VCaP (cell line): ENCODE data around the gene NOP53.
"Not testable (repeated sequence)": the region's sequence is repeated elsewhere in the genome, so short reads cannot be mapped to it uniquely, and the experiment has no call there.

Experiments used
- H3K27ac ChIP-seq: fragments of 450-650 bp; 2 replicates; pipeline ENCODE4 v1.5.1; 2017
- TF ChIP-seq, protein P1 (sequence below): fragments of 450-650 bp; conservative IDR thresholded peaks from 2 replicates; pipeline ENCODE4 v1.5.1; 2017; ENCODE audit warnings: mild to moderate bottlenecking, moderate library complexity

Gene NOP53

GRCh38 chr19:47778954-47779351, 33.6 kb downstream of the NOP53 start:
- peak overlapping the region; percentile 99 for H3K27ac ChIP-seq

GRCh38 chr19:47779524-47780214, 34.3 kb downstream of the NOP53 start:
- TF ChIP-seq, protein P1, sequence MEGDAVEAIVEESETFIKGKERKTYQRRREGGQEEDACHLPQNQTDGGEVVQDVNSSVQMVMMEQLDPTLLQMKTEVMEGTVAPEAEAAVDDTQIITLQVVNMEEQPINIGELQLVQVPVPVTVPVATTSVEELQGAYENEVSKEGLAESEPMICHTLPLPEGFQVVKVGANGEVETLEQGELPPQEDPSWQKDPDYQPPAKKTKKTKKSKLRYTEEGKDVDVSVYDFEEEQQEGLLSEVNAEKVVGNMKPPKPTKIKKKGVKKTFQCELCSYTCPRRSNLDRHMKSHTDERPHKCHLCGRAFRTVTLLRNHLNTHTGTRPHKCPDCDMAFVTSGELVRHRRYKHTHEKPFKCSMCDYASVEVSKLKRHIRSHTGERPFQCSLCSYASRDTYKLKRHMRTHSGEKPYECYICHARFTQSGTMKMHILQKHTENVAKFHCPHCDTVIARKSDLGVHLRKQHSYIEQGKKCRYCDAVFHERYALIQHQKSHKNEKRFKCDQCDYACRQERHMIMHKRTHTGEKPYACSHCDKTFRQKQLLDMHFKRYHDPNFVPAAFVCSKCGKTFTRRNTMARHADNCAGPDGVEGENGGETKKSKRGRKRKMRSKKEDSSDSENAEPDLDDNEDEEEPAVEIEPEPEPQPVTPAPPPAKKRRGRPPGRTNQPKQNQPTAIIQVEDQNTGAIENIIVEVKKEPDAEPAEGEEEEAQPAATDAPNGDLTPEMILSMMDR, result no peak
- peak overlapping the region; percentile 99; the same call in 1 of the 2 replicates for H3K27ac ChIP-seq

More at GRCh38 chr19:47778954-47779351, 33.6 kb downstream of the NOP53 start:
- TF ChIP-seq, protein P1, result no peak

DNA sequence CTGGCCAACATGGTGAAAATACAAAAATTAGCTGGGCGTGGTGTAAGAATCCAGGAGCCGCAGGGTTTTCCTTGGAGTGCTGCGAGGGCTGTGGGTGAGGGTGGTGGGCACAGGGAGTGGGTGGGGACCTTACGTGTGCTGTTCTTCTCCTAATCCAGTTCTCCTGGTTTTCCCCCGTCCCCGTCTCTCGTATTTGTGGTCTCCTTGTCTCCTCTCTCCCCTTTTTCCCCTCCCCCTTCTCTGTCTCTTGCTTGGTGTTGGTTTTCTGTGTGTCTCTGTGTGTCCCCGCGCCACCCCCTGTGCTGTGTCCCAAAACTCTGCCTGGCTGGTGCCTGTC, 34.8 kb downstream of the NOP53 start:
- peak overlapping the region; percentile 99; the same call in 1 of the 2 replicates for H3K27ac ChIP-seq
- TF ChIP-seq, protein P1, result no peak

- no peak overlapping the region for H3K27ac ChIP-seq
- TF ChIP-seq, protein P1, result no peak
These were observed 36.4 kb downstream of the NOP53 start for GRCh38 chr19:47781590-47782262.

DNA sequence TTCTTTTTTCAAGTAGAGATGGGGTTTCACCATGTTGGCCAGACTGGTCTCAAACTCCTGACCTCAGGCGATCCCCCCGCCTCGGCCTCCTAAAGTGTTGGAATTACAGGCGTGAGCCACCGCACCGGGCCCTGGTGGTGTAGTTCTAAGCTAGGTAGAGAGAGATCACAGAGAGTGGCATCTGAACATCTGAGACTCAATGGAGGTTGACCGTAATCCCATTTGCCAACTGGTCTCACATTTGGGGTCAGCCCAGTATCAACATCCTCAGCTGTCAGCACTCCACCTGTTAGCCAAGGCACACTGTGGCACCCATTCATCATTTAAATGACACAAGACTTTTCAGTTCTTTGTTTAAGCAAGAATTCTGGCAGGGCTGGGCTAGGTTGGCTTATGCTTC, 41.2 kb downstream of the NOP53 start:
- TF ChIP-seq, protein P1, result no peak
- H3K27ac ChIP-seq, result no peak overlapping the region

DNA sequence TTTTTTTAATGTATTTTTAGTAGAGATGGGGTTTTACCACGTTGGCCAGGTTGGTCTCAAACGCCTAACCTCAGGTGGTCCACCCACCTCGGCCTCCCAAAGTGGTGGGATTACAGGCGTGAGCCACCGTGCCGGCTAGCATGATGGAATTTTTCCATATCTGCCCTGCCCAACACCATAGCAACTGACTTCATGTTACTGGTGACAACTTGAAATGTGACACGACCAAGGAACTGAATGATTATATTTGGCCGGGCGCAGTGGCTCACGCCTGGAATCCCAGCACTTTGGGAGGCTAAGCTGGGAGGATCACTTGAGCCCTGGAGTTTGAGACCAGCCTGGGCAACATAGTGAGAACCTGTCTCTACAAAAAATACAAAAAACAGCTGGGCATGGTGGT, 42.0 kb downstream of the NOP53 start:
- H3K27ac ChIP-seq, result not testable (repeated sequence)

GRCh38 chr19:47789811-47790210, 44.5 kb downstream of the NOP53 start:
- not testable (repeated sequence) for H3K27ac ChIP-seq

DNA sequence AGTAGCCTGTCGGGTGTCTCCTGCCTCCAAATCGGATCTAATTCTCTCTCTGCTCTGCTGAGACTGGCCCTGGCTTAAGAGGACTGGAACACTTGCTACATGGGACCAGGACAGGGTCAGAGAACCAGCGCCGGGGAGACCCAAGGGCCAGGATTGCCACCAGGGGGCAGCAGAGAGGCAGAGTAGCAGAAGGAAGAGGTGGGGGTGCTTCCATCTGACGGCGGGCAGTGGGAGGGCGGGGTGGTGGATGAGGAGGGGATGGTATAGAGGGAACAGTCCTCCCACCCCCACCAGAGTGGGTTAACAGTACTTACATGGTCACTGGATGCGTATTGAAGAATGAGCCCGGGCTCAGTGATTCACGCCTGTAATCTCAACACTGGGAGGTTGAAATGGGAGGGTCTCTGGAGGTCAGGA, 45.1 kb downstream of the NOP53 start:
- TF ChIP-seq, protein P1, result peak; percentile 91
- H3K27ac ChIP-seq, result no peak overlapping the region
